Astrocyte (in vitro differentiated cells and primary cell): Measurements from ENCODE around the gene ATG16L1. TPM values are rescaled to one million over a fixed set of nuclear protein-coding genes. Genes with fewer than 3 reads are reported as not detected.
A peak's percentile ranks its signal among the peaks of the same experiment; 100 is the strongest.

ENCODE experiments used
- DNase-seq: peaks from one replicate; pipeline ENCODE4 v3.0.0-alpha.2; 2010; ENCODE audit warnings: low read depth
- FAIRE-seq: peaks from 2 replicates; lab custom pipeline; 2011; peaks lifted over from hg19 to GRCh38; lab: Jason Lieb, UNC
- H2AFZ ChIP-seq: 2 replicates; pipeline ENCODE4 v1.6.0; 2012; ENCODE audit warnings: low read depth, low read length, inconsistent platforms
- H3K27ac ChIP-seq: 2 replicates; pipeline ENCODE4 v1.5.1; 2011; ENCODE audit warnings: low read depth, low read length, inconsistent platforms
- H3K27me3 ChIP-seq: 2 replicates; pipeline ENCODE4 v1.6.0; 2011; ENCODE audit warnings: low read length, inconsistent platforms; ENCODE audit not compliant: insufficient read depth
- H3K36me3 ChIP-seq: 2 replicates; pipeline ENCODE4 v1.5.1; 2011; ENCODE audit warnings: low read length, inconsistent platforms; ENCODE audit not compliant: insufficient read depth
- H3K4me1 ChIP-seq: 2 replicates; pipeline ENCODE4 v1.5.1; 2011; ENCODE audit warnings: low read length, inconsistent platforms; ENCODE audit not compliant: insufficient read depth
- H3K4me2 ChIP-seq: 2 replicates; pipeline ENCODE4 v1.6.0; 2012; ENCODE audit warnings: low read length, inconsistent platforms
- H3K4me3 ChIP-seq: 2 replicates; pipeline ENCODE4 v1.5.1; 2011; ENCODE audit warnings: low read depth, mild to moderate bottlenecking, low read length, inconsistent platforms; ENCODE audit not compliant: insufficient read depth
- H3K79me2 ChIP-seq: 2 replicates; pipeline ENCODE4 v1.6.0; 2012; ENCODE audit warnings: mild to moderate bottlenecking, low read length, inconsistent platforms; ENCODE audit not compliant: insufficient read depth
- H3K9ac ChIP-seq: 2 replicates; pipeline ENCODE4 v1.6.0; 2012; ENCODE audit warnings: mild to moderate bottlenecking, low read length, inconsistent platforms
- H3K9me3 ChIP-seq: 2 replicates; pipeline ENCODE4 v1.5.1; 2012; ENCODE audit warnings: low read depth, mild to moderate bottlenecking, low read length, inconsistent platforms; ENCODE audit not compliant: insufficient read depth
- H4K20me1 ChIP-seq: 2 replicates; pipeline ENCODE4 v1.6.0; 2012; ENCODE audit warnings: low read length, inconsistent platforms; ENCODE audit not compliant: insufficient read depth
- H3K27ac Mint-ChIP-seq: one replicate; pipeline ENCODE4 v1.8.0; 2021; ENCODE audit warnings: mild to moderate bottlenecking, mixed read lengths; ENCODE audit not compliant: unreplicated experiment
- H3K27me3 Mint-ChIP-seq: one replicate; pipeline ENCODE4 v1.8.0; 2021; ENCODE audit warnings: low read depth, mixed read lengths; ENCODE audit not compliant: unreplicated experiment
- H3K36me3 Mint-ChIP-seq: one replicate; pipeline ENCODE4 v1.8.0; 2021; ENCODE audit warnings: low read depth, mixed read lengths; ENCODE audit not compliant: unreplicated experiment
- H3K4me1 Mint-ChIP-seq: one replicate; pipeline ENCODE4 v1.8.0; 2021; ENCODE audit warnings: low read depth, mixed read lengths; ENCODE audit not compliant: unreplicated experiment
- H3K4me3 Mint-ChIP-seq: one replicate; pipeline ENCODE4 v1.8.0; 2021; ENCODE audit warnings: mild to moderate bottlenecking, moderate library complexity, mixed read lengths; ENCODE audit not compliant: unreplicated experiment
- H3K9me3 Mint-ChIP-seq: one replicate; pipeline ENCODE4 v1.8.0; 2021; ENCODE audit warnings: mild to moderate bottlenecking, mixed read lengths; ENCODE audit not compliant: unreplicated experiment
- CTCF ChIP-seq: IDR thresholded peaks from 2 replicates; pipeline ENCODE4 v1.5.1; 2011; ENCODE audit warnings: low read depth, mild to moderate bottlenecking, inconsistent platforms, low read length, moderate library complexity; ENCODE audit not compliant: insufficient read depth
- EZH2 ChIP-seq: IDR thresholded peaks from 2 replicates; pipeline ENCODE4 v1.6.1; 2012; ENCODE audit warnings: mild to moderate bottlenecking, low read length, inconsistent platforms; ENCODE audit not compliant: insufficient read depth
- total RNA-seq: library from RNA; stranded (reverse); gene quantifications from 2 replicates; pipeline ENCODE4 v1.2.1, GENCODE V29; 2021

The ATG16L1 gene
- total RNA-seq, 1 donor from 2014 or later, result 31.6 TPM

GRCh38 chr2:233211548-233211895, 40.0 kb upstream of the ATG16L1 start:
- no peak for TF ChIP-seq EZH2
- no peak for TF ChIP-seq CTCF
- no peak overlapping the region for H3K4me3 ChIP-seq
- Mint-ChIP-seq H3K4me3 (no peak overlapping the region), H3K27ac (no peak overlapping the region), H3K36me3 (no peaks in the 10 kb centered on the region), H3K4me1 (peaks cover 31% of the 10 kb centered on the region), H3K9me3 (peaks cover 1% of the 10 kb centered on the region), H3K27me3 (peaks cover 3% of the 10 kb centered on the region)
- H3K9me3 ChIP-seq, result no peaks in the 10 kb centered on the region
- H3K27ac ChIP-seq, result no peak overlapping the region
- H3K4me1 ChIP-seq, result peaks cover 34% of the 10 kb centered on the region
- H4K20me1 ChIP-seq, result peaks cover 16% of the 10 kb centered on the region
- H3K9ac ChIP-seq, result no peak overlapping the region
- H3K79me2 ChIP-seq, result no peaks in the 10 kb centered on the region
- no peaks in the 10 kb centered on the region for H3K36me3 ChIP-seq
- peak overlapping the region; percentile 82 for H3K4me2 ChIP-seq
- no peaks in the 10 kb centered on the region for H3K27me3 ChIP-seq
- DNase-seq (no peak), FAIRE-seq (no peak)
- H2AFZ ChIP-seq, result no peak overlapping the region

GRCh38 chr2:233213011-233213410, 38.5 kb upstream of the ATG16L1 start:
- H3K27me3 ChIP-seq, result no peaks in the 10 kb centered on the region
- H3K4me1 ChIP-seq, result peaks cover 34% of the 10 kb centered on the region
- H2AFZ ChIP-seq, result no peak overlapping the region
- no peak overlapping the region for H3K4me3 ChIP-seq
- peaks cover 3% of the 10 kb centered on the region for H3K27me3 Mint-ChIP-seq
- H3K36me3 ChIP-seq, result no peaks in the 10 kb centered on the region
- H4K20me1 ChIP-seq, result peaks cover 16% of the 10 kb centered on the region
- H3K27ac ChIP-seq, result no peak overlapping the region
- no peak overlapping the region for H3K4me3 Mint-ChIP-seq
- TF ChIP-seq EZH2, result no peak
- TF ChIP-seq CTCF, result no peak
- H3K4me1 Mint-ChIP-seq, result peaks cover 29% of the 10 kb centered on the region
- no peaks in the 10 kb centered on the region for H3K36me3 Mint-ChIP-seq
- DNase-seq, result no peak
- H3K4me2 ChIP-seq, result no peak overlapping the region
- peaks cover 1% of the 10 kb centered on the region for H3K9me3 Mint-ChIP-seq
- no peak overlapping the region for H3K9ac ChIP-seq
- H3K9me3 ChIP-seq, result no peaks in the 10 kb centered on the region
- no peak overlapping the region for H3K27ac Mint-ChIP-seq
- FAIRE-seq, result no peak
- H3K79me2 ChIP-seq, result no peaks in the 10 kb centered on the region

- Histone ChIP-seq H3K27ac (no peak overlapping the region), H3K4me1 (peaks cover 25% of the 10 kb centered on the region), H3K9me3 (no peaks in the 10 kb centered on the region), H3K4me3 (no peak overlapping the region), H3K4me2 (no peak overlapping the region), H3K27me3 (no peaks in the 10 kb centered on the region), H3K9ac (no peak overlapping the region), H3K79me2 (no peaks in the 10 kb centered on the region), H2AFZ (no peak overlapping the region), H3K36me3 (no peaks in the 10 kb centered on the region), H4K20me1 (peaks cover 16% of the 10 kb centered on the region)
- H3K27ac Mint-ChIP-seq, result no peak overlapping the region
- H3K36me3 Mint-ChIP-seq, result no peaks in the 10 kb centered on the region
- H3K9me3 Mint-ChIP-seq, result peaks cover 1% of the 10 kb centered on the region
- FAIRE-seq (no peak), DNase-seq (no peak)
- no peak for TF ChIP-seq EZH2
- H3K4me3 Mint-ChIP-seq, result no peak overlapping the region
- peaks cover 19% of the 10 kb centered on the region for H3K4me1 Mint-ChIP-seq
- peaks cover 3% of the 10 kb centered on the region for H3K27me3 Mint-ChIP-seq
Observed at GRCh38 chr2:233213975-233214374, 37.5 kb upstream of the ATG16L1 start.
